DND-41 (cell line): Measurements from ENCODE around the gene LCN6.

Experiments
- ATAC-seq: fragments of 200-7000 bp; cut with Tn5 transposase; 3 replicates; pipeline ENCODE4 v1.9.1; 2021; ENCODE audit warnings: low read depth; ENCODE audit not compliant: insufficient read depth
- DNase-seq: peaks from one replicate; pipeline ENCODE4 v3.0.0-alpha.2; 2020
- H2AFZ ChIP-seq: 2 replicates; pipeline ENCODE4 v1.6.0; 2012; ENCODE audit warnings: low read depth, low read length
- H3K27ac ChIP-seq: 2 replicates; pipeline ENCODE4 v1.5.1; 2012; ENCODE audit warnings: low read length, inconsistent platforms
- H3K27me3 ChIP-seq: fragments of 200-600 bp; sonication (generic); 2 replicates; pipeline ENCODE4 v1.6.0; 2012; ENCODE audit warnings: low read length, mild to moderate bottlenecking, inconsistent platforms; ENCODE audit not compliant: insufficient read depth, poor library complexity
- H3K36me3 ChIP-seq: 2 replicates; pipeline ENCODE4 v1.5.1; 2012; ENCODE audit warnings: low read length, inconsistent platforms; ENCODE audit not compliant: insufficient read depth
- H3K4me1 ChIP-seq: 2 replicates; pipeline ENCODE4 v1.5.1; 2012; ENCODE audit warnings: mild to moderate bottlenecking, low read length; ENCODE audit not compliant: insufficient read depth
- H3K4me2 ChIP-seq: 2 replicates; pipeline ENCODE4 v1.6.0; 2012; ENCODE audit warnings: mild to moderate bottlenecking, moderate library complexity, low read length, inconsistent platforms; ENCODE audit not compliant: insufficient read depth
- H3K4me3 ChIP-seq, 2 experiments: fragments of 200-600 bp in 1 of 2; shearing (Covaris generic) in 1 of 2; 2 replicates each; pipeline ENCODE4 v1.5.1; 2012 to 2016; ENCODE audit warnings: inconsistent platforms in 2 of 2, low read length in 2 of 2, mild to moderate bottlenecking in 2 of 2, low read depth in 1 of 2, moderate library complexity in 1 of 2
- H3K79me2 ChIP-seq: 2 replicates; pipeline ENCODE4 v1.6.0; 2012; ENCODE audit warnings: low read length, inconsistent platforms; ENCODE audit not compliant: insufficient read depth
- H3K9ac ChIP-seq: 2 replicates; pipeline ENCODE4 v1.6.0; 2012; ENCODE audit warnings: low read depth, mild to moderate bottlenecking, inconsistent platforms, low read length, moderate library complexity
- H3K9me3 ChIP-seq: 2 replicates; pipeline ENCODE4 v1.5.1; 2012; ENCODE audit warnings: low read length, moderate library complexity, mild to moderate bottlenecking, inconsistent platforms; ENCODE audit not compliant: insufficient read depth, severe bottlenecking
- H4K20me1 ChIP-seq: 2 replicates; pipeline ENCODE4 v1.6.0; 2012; ENCODE audit warnings: low read length; ENCODE audit not compliant: insufficient read depth
- EZH2 ChIP-seq: IDR thresholded peaks from 3 replicates; pipeline ENCODE4 v1.6.1; 2012; ENCODE audit warnings: borderline replicate concordance, low read depth, mild to moderate bottlenecking, moderate library complexity, low read length, inconsistent platforms; ENCODE audit not compliant: severe bottlenecking
- TF ChIP-seq, protein P1 (sequence below): IDR thresholded peaks from 2 replicates; pipeline ENCODE4 v1.5.1; 2012; ENCODE audit warnings: borderline replicate concordance, low read length, moderate library complexity, mild to moderate bottlenecking; ENCODE audit not compliant: poor library complexity, severe bottlenecking; ENCODE audit errors: extremely low read depth

Gene LCN6

GRCh38 chr9:136739509-136739908, 8.8 kb downstream of the LCN6 start:
- DNase-seq (no peak), ATAC-seq (no peak)
- TF ChIP-seq EZH2, result no peak
- TF ChIP-seq, protein P1, sequence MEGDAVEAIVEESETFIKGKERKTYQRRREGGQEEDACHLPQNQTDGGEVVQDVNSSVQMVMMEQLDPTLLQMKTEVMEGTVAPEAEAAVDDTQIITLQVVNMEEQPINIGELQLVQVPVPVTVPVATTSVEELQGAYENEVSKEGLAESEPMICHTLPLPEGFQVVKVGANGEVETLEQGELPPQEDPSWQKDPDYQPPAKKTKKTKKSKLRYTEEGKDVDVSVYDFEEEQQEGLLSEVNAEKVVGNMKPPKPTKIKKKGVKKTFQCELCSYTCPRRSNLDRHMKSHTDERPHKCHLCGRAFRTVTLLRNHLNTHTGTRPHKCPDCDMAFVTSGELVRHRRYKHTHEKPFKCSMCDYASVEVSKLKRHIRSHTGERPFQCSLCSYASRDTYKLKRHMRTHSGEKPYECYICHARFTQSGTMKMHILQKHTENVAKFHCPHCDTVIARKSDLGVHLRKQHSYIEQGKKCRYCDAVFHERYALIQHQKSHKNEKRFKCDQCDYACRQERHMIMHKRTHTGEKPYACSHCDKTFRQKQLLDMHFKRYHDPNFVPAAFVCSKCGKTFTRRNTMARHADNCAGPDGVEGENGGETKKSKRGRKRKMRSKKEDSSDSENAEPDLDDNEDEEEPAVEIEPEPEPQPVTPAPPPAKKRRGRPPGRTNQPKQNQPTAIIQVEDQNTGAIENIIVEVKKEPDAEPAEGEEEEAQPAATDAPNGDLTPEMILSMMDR, result no peak
- Histone ChIP-seq H3K36me3 (no peaks in the 10 kb centered on the region), H4K20me1 (no peaks in the 10 kb centered on the region; the same call in 1 of the 2 replicates), H2AFZ (no peak overlapping the region), H3K9ac (no peak overlapping the region), H3K9me3 (no peaks in the 10 kb centered on the region), H3K4me3 (no peak overlapping the region), H3K4me1 (peaks cover 4% of the 10 kb centered on the region; the same call in 1 of the 2 replicates), H3K4me2 (no peak overlapping the region), H3K27me3 (peaks cover 7% of the 10 kb centered on the region), H3K27ac (no peak overlapping the region), H3K79me2 (no peaks in the 10 kb centered on the region)

GRCh38 chr9:136738960-136739359, 9.4 kb downstream of the LCN6 start:
- no peaks in the 10 kb centered on the region for H3K79me2 ChIP-seq
- H3K9ac ChIP-seq, result no peak overlapping the region
- ATAC-seq (no peak), DNase-seq (no peak)
- no peak for TF ChIP-seq EZH2
- TF ChIP-seq, protein P1, result no peak
- no peaks in the 10 kb centered on the region for H3K36me3 ChIP-seq
- H4K20me1 ChIP-seq, result no peaks in the 10 kb centered on the region; the same call in 1 of the 2 replicates
- H3K27me3 ChIP-seq, result peaks cover 7% of the 10 kb centered on the region
- H2AFZ ChIP-seq, result no peak overlapping the region
- no peak overlapping the region for H3K27ac ChIP-seq
- H3K4me1 ChIP-seq, result peaks cover 4% of the 10 kb centered on the region; the same call in 1 of the 2 replicates
- no peak overlapping the region for H3K4me2 ChIP-seq
- no peaks in the 10 kb centered on the region for H3K9me3 ChIP-seq
- H3K4me3 ChIP-seq, result no peak overlapping the region

- no peak overlapping the region for H3K4me3 ChIP-seq
- H3K9me3 ChIP-seq, result no peaks in the 10 kb centered on the region
- DNase-seq (no peak), ATAC-seq (no peak)
- H3K4me1 ChIP-seq, result no peaks in the 10 kb centered on the region
- no peak overlapping the region for H3K27ac ChIP-seq
- no peak overlapping the region for H2AFZ ChIP-seq
- TF ChIP-seq, protein P1, result no peak
- TF ChIP-seq EZH2, result no peak
- no peaks in the 10 kb centered on the region for H3K79me2 ChIP-seq
- H4K20me1 ChIP-seq, result no peaks in the 10 kb centered on the region
- H3K27me3 ChIP-seq, result no peaks in the 10 kb centered on the region
- H3K9ac ChIP-seq, result no peak overlapping the region
- no peaks in the 10 kb centered on the region for H3K36me3 ChIP-seq
- no peak overlapping the region for H3K4me2 ChIP-seq
Observed at GRCh38 chr9:136735812-136736480, 12.4 kb downstream of the LCN6 start.

- H4K20me1 ChIP-seq, result no peaks in the 10 kb centered on the region
- no peaks in the 10 kb centered on the region for H3K9me3 ChIP-seq
- H3K9ac ChIP-seq, result no peak overlapping the region
- no peak overlapping the region for H3K4me3 ChIP-seq
- ATAC-seq (no peak), DNase-seq (no peak)
- H3K27ac ChIP-seq, result no peak overlapping the region
- no peaks in the 10 kb centered on the region for H3K27me3 ChIP-seq
- no peaks in the 10 kb centered on the region for H3K36me3 ChIP-seq
- no peaks in the 10 kb centered on the region for H3K79me2 ChIP-seq
- no peak overlapping the region for H2AFZ ChIP-seq
- H3K4me1 ChIP-seq, result no peaks in the 10 kb centered on the region
- TF ChIP-seq, protein P1, result no peak
- TF ChIP-seq EZH2, result no peak
- H3K4me2 ChIP-seq, result no peak overlapping the region
Observed at GRCh38 chr9:136734837-136735496, 13.4 kb downstream of the LCN6 start.
